CD4-positive, alpha-beta T cell treated with Interleukin-2 at 100 ng/mL for 4 hours (primary cell): Measurements from ENCODE around the gene PAX8.

ENCODE experiments used
- DNase-seq: peaks from one replicate; pipeline ENCODE4 v3.0.0-alpha.2; 2020; ENCODE audit warnings: low spot score

The PAX8 gene

GRCh38 chr2:113167115-113167932 is 111.4 kb downstream of the PAX8 start:
- DNase-seq = peak; percentile 50

GRCh38 chr2:113166187-113166645 is 112.5 kb downstream of the PAX8 start:
- DNase-seq = no peak
